ENCODE data around the gene ARL13B. TPM values are rescaled to one million over a fixed set of nuclear protein-coding genes. Genes with fewer than 3 reads are reported as not detected.

The ARL13B gene
- total and polyA plus RNA-seq, 10 of the 15 experiments (the other 5 are each of a cell fraction or from before 2014, with no cell fraction given), result 3.0 to 10.4 (median 7.9) TPM

- TF ChIP-seq REST (IDR thresholded peaks at IDR 0.05; ENCODE audit: low read depth, low read length) (no peak), RUNX3 (IDR thresholded peaks at IDR 0.05; ENCODE audit: low read length) (peak; percentile 78), RAD21 (IDR thresholded peaks at IDR 0.05; ENCODE audit: insufficient read depth, low read depth, low read length) (0 out of 2 replicates have a peak, but pooled peaks have one; percentile 16), POLR2AphosphoS5 (IDR thresholded peaks at IDR 0.05; ENCODE audit: low read length) (peak; percentile 57; the same call in 1 of the 2 replicates), CEBPZ (IDR thresholded peaks at IDR 0.05; ENCODE audit: low read depth, low read length) (no peak), POLR2A (IDR thresholded peaks at IDR 0.05; ENCODE audit: low read depth, low read length) (0 out of 2 replicates have a peak, but pooled peaks have one; percentile 34), ZNF274 (IDR thresholded peaks at IDR 0.05; ENCODE audit: insufficient read depth, insufficient read length) (no peak), TCF12 (IDR thresholded peaks at IDR 0.05; ENCODE audit: low read depth, low read length) (peak; percentile 93)
These were observed 91.8 kb downstream of the ARL13B start (continued) for GRCh38 chr3:94071713-94072284.
